Measurements from ENCODE around the gene GIPC1.

The GIPC1 gene

GRCh38 chr19:14478113-14478545 is 17.8 kb downstream of the GIPC1 start:
- DNase-seq (ENCODE audit: low spot score in 2 of 2) (no peak), ATAC-seq (replicated peaks; ENCODE audit: extremely low read depth, poor library complexity, severe bottlenecking) (no peak)
- Mint-ChIP-seq H3K36me3 (ENCODE audit: insufficient read depth) (peaks cover 25% of the 10 kb centered on the region), H3K9me3 (no peaks in the 10 kb centered on the region), H3K27me3 (peaks cover 16% of the 10 kb centered on the region), H3K4me1 (peaks cover 25% of the 10 kb centered on the region), H3K4me3 (no peak overlapping the region), H3K27ac (ENCODE audit: low read depth) (no peak overlapping the region)

- ATAC-seq (replicated peaks; ENCODE audit: extremely low read depth, poor library complexity, severe bottlenecking), result no peak
- H3K27ac Mint-ChIP-seq (ENCODE audit: low read depth), result no peak overlapping the region
- no peak for DNase-seq (ENCODE audit: low spot score in 2 of 2)
- H3K27me3 Mint-ChIP-seq, result peaks cover 22% of the 10 kb centered on the region
- no peaks in the 10 kb centered on the region for H3K9me3 Mint-ChIP-seq
- no peak overlapping the region for H3K4me3 Mint-ChIP-seq
- H3K36me3 Mint-ChIP-seq (ENCODE audit: insufficient read depth), result peaks cover 31% of the 10 kb centered on the region
- H3K4me1 Mint-ChIP-seq, result peaks cover 31% of the 10 kb centered on the region
These were observed 18.4 kb downstream of the GIPC1 start for GRCh38 chr19:14477418-14478112.

DNA sequence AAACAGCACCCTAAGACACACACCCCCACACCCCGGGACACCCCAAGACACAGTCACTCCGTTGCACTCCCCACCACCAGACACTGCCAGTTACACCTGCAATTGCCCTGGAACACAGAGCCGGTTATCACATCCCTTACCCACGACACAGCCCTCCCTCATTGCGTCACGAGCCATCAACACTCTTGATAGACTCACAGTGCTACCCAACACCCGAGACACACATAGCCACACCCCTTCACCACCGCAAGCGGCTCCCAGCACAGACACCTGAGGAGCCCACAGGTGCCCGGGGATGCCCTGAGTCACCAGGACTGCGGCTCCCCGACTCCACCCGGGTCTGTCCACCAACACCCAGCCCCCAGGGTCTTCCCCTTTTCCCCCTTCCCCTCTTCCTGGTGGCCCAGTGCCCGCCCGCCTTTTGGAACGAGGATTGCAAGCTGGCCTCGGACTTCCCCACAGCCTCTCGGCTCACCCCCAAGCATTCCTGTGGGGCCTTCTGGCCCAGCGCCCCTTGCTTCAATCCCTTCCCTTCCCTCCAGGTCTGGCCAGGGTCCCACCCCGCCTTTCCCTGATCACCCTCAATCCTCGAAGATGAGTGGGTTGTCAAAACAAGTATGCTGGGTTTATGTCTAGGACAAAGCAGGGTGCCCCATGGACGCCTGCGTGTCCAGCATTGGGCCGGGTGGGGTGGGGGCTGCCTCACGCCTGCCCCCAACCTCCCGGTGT is 19.1 kb downstream of the GIPC1 start:
- Mint-ChIP-seq H3K27ac (ENCODE audit: low read depth) (peak overlapping the region; percentile 61), H3K4me1 (peaks cover 38% of the 10 kb centered on the region), H3K4me3 (peak overlapping the region; percentile 37)

DNA sequence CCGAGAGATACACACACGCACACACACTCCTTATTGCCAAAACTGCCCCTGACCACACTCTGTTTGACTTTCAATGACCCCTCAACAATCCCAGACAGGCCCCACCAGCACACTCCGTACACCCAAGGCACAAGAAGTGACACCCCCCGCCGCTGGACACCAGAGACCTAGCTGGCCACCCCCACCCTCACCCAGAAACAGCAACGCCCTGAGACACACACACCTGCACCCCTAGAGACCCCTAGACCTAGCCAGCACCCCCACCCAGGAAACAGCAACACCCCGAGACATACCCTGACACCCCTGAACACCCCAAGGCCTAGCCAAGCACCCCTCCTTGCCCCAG is 19.6 kb downstream of the GIPC1 start:
- Mint-ChIP-seq H3K4me1 (peaks cover 42% of the 10 kb centered on the region), H3K9me3 (no peaks in the 10 kb centered on the region), H3K27me3 (peaks cover 24% of the 10 kb centered on the region), H3K36me3 (ENCODE audit: insufficient read depth) (peaks cover 36% of the 10 kb centered on the region), H3K4me3 (peak overlapping the region; percentile 37), H3K27ac (ENCODE audit: low read depth) (peak overlapping the region; percentile 61)
- ATAC-seq (replicated peaks; ENCODE audit: extremely low read depth, poor library complexity, severe bottlenecking), result no peak
- no peak for DNase-seq (ENCODE audit: low spot score in 2 of 2)

More for the DNA sequence above, 19.1 kb downstream of the GIPC1 start:
- DNase-seq (ENCODE audit: low spot score in 2 of 2) (peak in 1 of 2 donors; percentile 80), ATAC-seq (replicated peaks; ENCODE audit: extremely low read depth, poor library complexity, severe bottlenecking) (peak; percentile 82)
- Mint-ChIP-seq H3K27me3 (peaks cover 24% of the 10 kb centered on the region), H3K36me3 (ENCODE audit: insufficient read depth) (peaks cover 36% of the 10 kb centered on the region), H3K9me3 (no peaks in the 10 kb centered on the region)

DNA sequence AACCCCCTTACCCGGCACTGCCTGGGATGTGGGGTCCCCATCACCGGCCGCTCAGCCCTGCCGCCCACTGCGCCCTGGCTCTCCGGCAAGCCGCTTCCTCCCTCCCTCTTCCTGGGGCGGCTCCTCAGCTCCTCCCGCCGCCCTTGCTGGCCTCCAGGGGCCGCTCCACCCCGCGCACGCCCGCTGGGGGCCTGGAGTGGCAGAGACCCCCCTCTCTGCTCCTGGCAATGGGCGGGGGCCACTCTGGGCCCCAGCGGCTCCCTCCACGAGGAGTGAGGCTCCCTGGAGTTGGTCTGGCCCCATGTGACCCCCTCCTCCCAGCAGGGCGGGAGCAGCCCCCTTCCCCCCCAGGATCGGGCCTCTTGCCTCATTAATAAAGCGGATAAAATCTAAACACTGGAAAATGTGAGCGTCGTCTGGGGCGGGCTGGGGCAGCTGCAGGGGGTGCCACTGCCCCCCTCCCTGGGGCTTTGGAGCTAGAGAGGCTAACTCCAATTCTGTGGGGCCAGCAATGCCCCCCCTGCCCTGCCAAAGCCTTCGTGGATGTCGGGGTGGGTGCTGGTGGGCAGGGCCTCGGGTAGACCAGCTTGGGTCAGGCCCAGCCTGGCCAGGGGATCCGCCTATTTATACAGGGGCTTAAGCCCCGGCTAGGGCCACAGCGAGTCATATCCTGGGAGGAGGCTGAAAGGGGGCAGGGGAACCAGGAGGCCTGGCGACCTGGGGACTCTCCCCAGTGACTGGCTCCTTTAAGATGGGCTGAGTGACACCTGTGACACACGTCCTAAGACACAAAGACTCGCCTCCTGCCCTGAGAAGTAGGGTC is 20.5 kb downstream of the GIPC1 start, which contains the start of gene PTGER1:
Gene PTGER1, minus strand, starts transcription at position 104 of the 823 bp plus-strand sequence. CDS start 1,034 bp downstream, outside the sequence.
- Mint-ChIP-seq H3K36me3 (ENCODE audit: insufficient read depth) (peaks cover 40% of the 10 kb centered on the region), H3K27me3 (peaks cover 24% of the 10 kb centered on the region), H3K4me3 (peak within 1 kb of the TSS; percentile 37), H3K27ac (ENCODE audit: low read depth) (peak within 1 kb of the TSS; percentile 71), H3K4me1 (peaks cover 42% of the 10 kb centered on the region), H3K9me3 (no peaks in the 10 kb centered on the region)
- no peak for DNase-seq (ENCODE audit: low spot score in 2 of 2)
- ATAC-seq (replicated peaks; ENCODE audit: extremely low read depth, poor library complexity, severe bottlenecking), result peak; percentile 17

GRCh38 chr19:14474827-14475226 is 21.1 kb downstream of the GIPC1 start:
- no peaks in the 10 kb centered on the region for H3K9me3 Mint-ChIP-seq
- DNase-seq (ENCODE audit: low spot score in 2 of 2), result no peak
- ATAC-seq (replicated peaks; ENCODE audit: extremely low read depth, poor library complexity, severe bottlenecking), result no peak
- H3K27ac Mint-ChIP-seq (ENCODE audit: low read depth), result peak overlapping the region; percentile 71
- H3K4me1 Mint-ChIP-seq, result peaks cover 42% of the 10 kb centered on the region
- H3K27me3 Mint-ChIP-seq, result peaks cover 24% of the 10 kb centered on the region
- peaks cover 39% of the 10 kb centered on the region for H3K36me3 Mint-ChIP-seq (ENCODE audit: insufficient read depth)
- H3K4me3 Mint-ChIP-seq, result no peak overlapping the region

DNA sequence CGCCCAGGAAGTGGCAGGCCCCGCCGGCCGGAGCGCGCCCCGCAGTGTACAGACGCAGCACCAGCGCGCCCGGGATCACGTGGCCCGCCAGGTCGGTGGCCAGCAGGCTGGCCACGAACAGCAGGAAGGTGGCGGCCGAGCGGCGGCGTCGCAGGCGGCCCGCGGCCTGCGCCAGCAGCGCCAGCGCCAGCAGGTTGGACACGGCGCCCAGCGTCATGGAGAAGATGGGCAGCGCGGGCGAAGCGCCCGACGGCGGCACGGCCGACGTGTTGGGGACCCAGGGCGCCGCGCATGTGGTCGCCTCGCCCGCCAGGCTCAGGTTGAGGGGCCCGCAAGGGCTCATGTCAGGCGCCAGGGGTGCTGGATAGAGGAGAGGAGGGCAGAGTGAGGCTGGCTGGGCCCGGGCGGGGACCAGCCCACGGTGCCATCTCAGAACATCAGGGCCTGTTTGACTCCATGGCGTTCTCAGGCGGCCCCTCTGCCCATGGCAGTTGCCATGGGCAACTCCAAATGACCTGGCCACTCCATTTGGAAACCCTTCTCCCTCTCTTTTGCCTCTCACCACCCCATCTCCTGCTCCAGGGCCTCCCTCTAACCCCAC is 21.8 kb downstream of the GIPC1 start:
- H3K36me3 Mint-ChIP-seq (ENCODE audit: insufficient read depth), result peaks cover 42% of the 10 kb centered on the region

GRCh38 chr19:14473073-14473977 is 22.6 kb downstream of the GIPC1 start:
- Mint-ChIP-seq H3K4me1 (peaks cover 42% of the 10 kb centered on the region), H3K36me3 (ENCODE audit: insufficient read depth) (peaks cover 45% of the 10 kb centered on the region), H3K27me3 (peaks cover 24% of the 10 kb centered on the region), H3K9me3 (no peaks in the 10 kb centered on the region), H3K27ac (ENCODE audit: low read depth) (no peak overlapping the region), H3K4me3 (peak overlapping the region; percentile 62)
- ATAC-seq (replicated peaks; ENCODE audit: extremely low read depth, poor library complexity, severe bottlenecking) (no peak), DNase-seq (ENCODE audit: low spot score in 2 of 2) (no peak)

More for the DNA sequence above, 21.8 kb downstream of the GIPC1 start:
- Mint-ChIP-seq H3K9me3 (no peaks in the 10 kb centered on the region), H3K4me1 (peaks cover 42% of the 10 kb centered on the region), H3K27ac (ENCODE audit: low read depth) (peak overlapping the region; percentile 71), H3K4me3 (no peak overlapping the region), H3K27me3 (peaks cover 24% of the 10 kb centered on the region)
- ATAC-seq (replicated peaks; ENCODE audit: extremely low read depth, poor library complexity, severe bottlenecking) (no peak), DNase-seq (ENCODE audit: low spot score in 2 of 2) (no peak)

DNA sequence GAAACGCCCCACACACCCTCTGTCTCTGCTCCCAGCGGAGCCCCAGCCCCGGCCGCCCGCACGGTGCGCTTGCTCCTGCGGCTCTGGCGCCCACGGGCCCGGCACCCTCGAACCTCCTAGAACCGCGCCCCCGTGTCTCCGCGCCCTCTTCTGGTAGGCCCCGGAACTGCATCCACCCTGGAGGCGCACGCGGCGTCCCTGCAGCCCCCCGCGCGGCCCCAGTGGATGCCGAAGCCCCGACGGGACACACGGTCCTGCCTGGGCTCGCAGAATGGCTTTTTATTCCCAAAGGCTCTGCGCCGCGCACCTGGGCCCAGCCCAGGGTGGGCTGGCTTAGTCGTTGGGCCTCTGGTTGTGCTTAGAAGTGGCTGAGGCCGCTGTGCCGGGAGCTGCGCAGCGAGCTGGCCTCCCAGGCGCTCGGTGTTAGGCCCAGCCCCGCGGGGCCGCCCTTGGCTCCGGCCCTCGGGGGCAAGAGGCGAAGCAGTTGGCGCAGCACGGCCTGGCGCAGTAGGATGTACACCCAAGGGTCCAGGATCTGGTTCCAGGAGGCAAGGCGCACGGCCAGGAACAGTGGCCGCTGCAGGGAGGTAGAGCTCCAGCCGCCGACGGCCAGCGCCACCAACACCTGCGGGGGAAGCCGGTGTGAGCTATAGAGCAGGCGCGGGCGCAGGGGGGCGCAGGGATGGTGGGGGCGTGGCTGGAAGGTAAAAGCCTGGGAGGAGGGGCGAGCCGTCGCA is 23.6 kb downstream of the GIPC1 start:
- Mint-ChIP-seq H3K4me3 (peak overlapping the region; percentile 62), H3K9me3 (no peaks in the 10 kb centered on the region), H3K36me3 (ENCODE audit: insufficient read depth) (peaks cover 50% of the 10 kb centered on the region), H3K27me3 (peaks cover 24% of the 10 kb centered on the region), H3K4me1 (peaks cover 42% of the 10 kb centered on the region), H3K27ac (ENCODE audit: low read depth) (peak overlapping the region; percentile 4)
- DNase-seq (ENCODE audit: low spot score in 2 of 2) (peak; percentile 77 to 92), ATAC-seq (replicated peaks; ENCODE audit: extremely low read depth, poor library complexity, severe bottlenecking) (peak; percentile 47)

GRCh38 chr19:14471436-14472187 is 24.3 kb downstream of the GIPC1 start:
- DNase-seq (ENCODE audit: low spot score in 2 of 2) (no peak), ATAC-seq (replicated peaks; ENCODE audit: extremely low read depth, poor library complexity, severe bottlenecking) (no peak)
- Mint-ChIP-seq H3K4me3 (peak overlapping the region; percentile 62), H3K9me3 (no peaks in the 10 kb centered on the region), H3K36me3 (ENCODE audit: insufficient read depth) (peaks cover 55% of the 10 kb centered on the region), H3K27me3 (peaks cover 24% of the 10 kb centered on the region), H3K4me1 (peaks cover 39% of the 10 kb centered on the region), H3K27ac (ENCODE audit: low read depth) (peak overlapping the region; percentile 4)

Data from central memory CD8-positive, alpha-beta T cell (primary cell).